ENCODE results near the gene PRIM2. TPM values are rescaled to one million over a fixed set of nuclear protein-coding genes. Genes with fewer than 3 reads are reported as not detected.
"Not testable (repeated sequence)": the region's sequence is repeated elsewhere in the genome, so short reads cannot be mapped to it uniquely, and the experiment has no call there.

The PRIM2 gene
- polyA plus RNA-seq, 1 donor (not counting 4 experiments of a cell fraction or from before 2014, with no cell fraction given) = 12.8 TPM

GRCh38 chr6:57310817-57311157 is 6.6 kb upstream of the PRIM2 start:
- DNase-seq (ENCODE audit: low read depth, low spot score) (no peak), FAIRE-seq (no peak)
- H3K9me1 ChIP-seq (ENCODE audit: control insufficient read depth, extremely low read depth, insufficient read depth, low read length) = no peaks in the 10 kb centered on the region
- H3K4me3 ChIP-seq (ENCODE audit: control insufficient read depth in 2 of 3, extremely low read depth in 1 of 3, insufficient read depth in 2 of 3, low read depth in 1 of 3, low read length in 3 of 3) = no peak overlapping the region
- H3K9me3 ChIP-seq (ENCODE audit: control insufficient read depth, low read depth, low read length) = no peaks in the 10 kb centered on the region
- no peaks in the 10 kb centered on the region for H3K27me3 ChIP-seq (ENCODE audit: control insufficient read depth, extremely low read depth, insufficient read depth, low read length)
- H3K27ac ChIP-seq (ENCODE audit: control insufficient read depth, insufficient read depth, low read length) = no peak overlapping the region
- no peaks in the 10 kb centered on the region for H4K20me1 ChIP-seq (ENCODE audit: control insufficient read depth, extremely low read depth, insufficient read depth, low read length)
- no peaks in the 10 kb centered on the region for H3K36me3 ChIP-seq (ENCODE audit: control insufficient read depth in 2 of 2, extremely low read depth in 1 of 2, insufficient read depth in 2 of 2, low read length in 2 of 2)
- no peak overlapping the region for H2AFZ ChIP-seq (ENCODE audit: control insufficient read depth, low read length)
- no peak overlapping the region for H3K4me2 ChIP-seq (ENCODE audit: control insufficient read depth, extremely low read depth, insufficient read depth, low read depth, low read length)
- H3K9ac ChIP-seq (ENCODE audit: control insufficient read depth, extremely low read depth, insufficient read depth, low read length) = no peak overlapping the region
- dilution Hi-C loops (cut with MboI; ENCODE audit: extremely low pct_ligation_motif_present, low sequenced_read_pairs) = no loop called here
- no peaks in the 10 kb centered on the region for H3K79me2 ChIP-seq (ENCODE audit: control insufficient read depth, insufficient read depth, low read length)
- peaks cover 18% of the 10 kb centered on the region for H3K4me1 ChIP-seq (ENCODE audit: control insufficient read depth, extremely low read depth, insufficient read depth, low read length)
- TF ChIP-seq, protein P1, sequence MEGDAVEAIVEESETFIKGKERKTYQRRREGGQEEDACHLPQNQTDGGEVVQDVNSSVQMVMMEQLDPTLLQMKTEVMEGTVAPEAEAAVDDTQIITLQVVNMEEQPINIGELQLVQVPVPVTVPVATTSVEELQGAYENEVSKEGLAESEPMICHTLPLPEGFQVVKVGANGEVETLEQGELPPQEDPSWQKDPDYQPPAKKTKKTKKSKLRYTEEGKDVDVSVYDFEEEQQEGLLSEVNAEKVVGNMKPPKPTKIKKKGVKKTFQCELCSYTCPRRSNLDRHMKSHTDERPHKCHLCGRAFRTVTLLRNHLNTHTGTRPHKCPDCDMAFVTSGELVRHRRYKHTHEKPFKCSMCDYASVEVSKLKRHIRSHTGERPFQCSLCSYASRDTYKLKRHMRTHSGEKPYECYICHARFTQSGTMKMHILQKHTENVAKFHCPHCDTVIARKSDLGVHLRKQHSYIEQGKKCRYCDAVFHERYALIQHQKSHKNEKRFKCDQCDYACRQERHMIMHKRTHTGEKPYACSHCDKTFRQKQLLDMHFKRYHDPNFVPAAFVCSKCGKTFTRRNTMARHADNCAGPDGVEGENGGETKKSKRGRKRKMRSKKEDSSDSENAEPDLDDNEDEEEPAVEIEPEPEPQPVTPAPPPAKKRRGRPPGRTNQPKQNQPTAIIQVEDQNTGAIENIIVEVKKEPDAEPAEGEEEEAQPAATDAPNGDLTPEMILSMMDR (optimal IDR thresholded peaks at IDR 0.05 in 1 of 3, IDR thresholded peaks at IDR 0.05 in 1 of 3, conservative IDR thresholded peaks at IDR 0.05 in 1 of 3; ENCODE audit: extremely low read depth in 1 of 3, insufficient read depth in 2 of 3, low read length in 3 of 3) = no peak
- no peak for TF ChIP-seq EZH2 (IDR thresholded peaks at IDR 0.05; ENCODE audit: low read length)

DNA sequence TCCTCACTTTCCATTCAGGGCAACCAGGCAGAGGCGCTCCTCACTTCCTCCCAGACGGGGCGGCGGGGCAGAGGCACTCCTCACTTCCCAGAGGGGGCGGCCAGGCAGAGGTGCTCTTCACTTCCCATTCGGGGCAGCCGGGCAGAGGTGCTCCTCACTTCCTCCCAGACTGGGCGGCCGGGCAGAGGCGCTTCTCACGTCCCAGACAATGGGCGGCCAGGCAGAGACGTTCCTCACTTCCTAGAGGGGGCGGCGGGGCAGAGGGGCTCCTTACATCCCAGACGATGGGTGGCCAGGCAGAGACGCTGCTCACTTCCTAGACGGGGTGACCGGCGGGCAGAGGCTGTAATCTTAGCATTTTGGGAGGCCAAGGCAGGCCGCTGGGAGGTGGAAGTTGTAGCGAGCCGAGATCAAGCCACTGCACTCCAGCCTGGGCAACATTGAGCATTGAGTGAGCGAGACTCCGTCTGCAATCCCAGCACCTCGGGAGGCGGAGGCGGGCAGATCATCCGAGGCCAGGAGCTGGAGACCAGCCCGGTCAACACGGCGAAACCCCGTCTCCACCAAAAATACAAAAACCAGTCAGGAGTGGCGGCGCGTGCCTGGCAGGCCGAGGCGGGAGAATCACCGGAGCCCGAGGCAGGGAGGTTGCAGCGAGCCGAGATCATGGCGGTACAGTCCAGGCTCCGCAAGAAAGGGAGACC is 6.0 kb upstream of the PRIM2 start:
- not testable (repeated sequence) for H3K4me2 ChIP-seq (ENCODE audit: control insufficient read depth, extremely low read depth, insufficient read depth, low read depth, low read length)

GRCh38 chr6:57312004-57312345 is 5.5 kb upstream of the PRIM2 start:
- Histone ChIP-seq H2AFZ (ENCODE audit: control insufficient read depth, low read length) (no peak overlapping the region), H3K9ac (ENCODE audit: control insufficient read depth, extremely low read depth, insufficient read depth, low read length) (no peak overlapping the region), H3K27me3 (ENCODE audit: control insufficient read depth, extremely low read depth, insufficient read depth, low read length) (no peaks in the 10 kb centered on the region), H3K79me2 (ENCODE audit: control insufficient read depth, insufficient read depth, low read length) (no peaks in the 10 kb centered on the region), H4K20me1 (ENCODE audit: control insufficient read depth, extremely low read depth, insufficient read depth, low read length) (no peaks in the 10 kb centered on the region), H3K9me3 (ENCODE audit: control insufficient read depth, low read depth, low read length) (no peaks in the 10 kb centered on the region), H3K9me1 (ENCODE audit: control insufficient read depth, extremely low read depth, insufficient read depth, low read length) (no peaks in the 10 kb centered on the region), H3K4me3 (ENCODE audit: control insufficient read depth in 2 of 3, extremely low read depth in 1 of 3, insufficient read depth in 2 of 3, low read depth in 1 of 3, low read length in 3 of 3) (no peak overlapping the region), H3K4me1 (ENCODE audit: control insufficient read depth, extremely low read depth, insufficient read depth, low read length) (peaks cover 18% of the 10 kb centered on the region), H3K36me3 (ENCODE audit: control insufficient read depth in 2 of 2, extremely low read depth in 1 of 2, insufficient read depth in 2 of 2, low read length in 2 of 2) (no peaks in the 10 kb centered on the region), H3K4me2 (ENCODE audit: control insufficient read depth, extremely low read depth, insufficient read depth, low read depth, low read length) (no peak overlapping the region), H3K27ac (ENCODE audit: control insufficient read depth, insufficient read depth, low read length) (no peak overlapping the region)
- no peak for DNase-seq (ENCODE audit: low read depth, low spot score)
- no peak for FAIRE-seq
- no peak for TF ChIP-seq EZH2 (IDR thresholded peaks at IDR 0.05; ENCODE audit: low read length)
- TF ChIP-seq, protein P1 (optimal IDR thresholded peaks at IDR 0.05 in 1 of 3, IDR thresholded peaks at IDR 0.05 in 1 of 3, conservative IDR thresholded peaks at IDR 0.05 in 1 of 3; ENCODE audit: extremely low read depth in 1 of 3, insufficient read depth in 2 of 3, low read length in 3 of 3) = no peak
- dilution Hi-C loops (cut with MboI; ENCODE audit: extremely low pct_ligation_motif_present, low sequenced_read_pairs) = no loop called here

More for the DNA sequence above, 6.0 kb upstream of the PRIM2 start:
- H3K4me3 ChIP-seq (ENCODE audit: control insufficient read depth in 2 of 3, extremely low read depth in 1 of 3, insufficient read depth in 2 of 3, low read depth in 1 of 3, low read length in 3 of 3); H3K79me2 ChIP-seq (ENCODE audit: control insufficient read depth, insufficient read depth, low read length); H3K27me3 ChIP-seq (ENCODE audit: control insufficient read depth, extremely low read depth, insufficient read depth, low read length); H3K27ac ChIP-seq (ENCODE audit: control insufficient read depth, insufficient read depth, low read length); dilution Hi-C loops (cut with MboI; ENCODE audit: extremely low pct_ligation_motif_present, low sequenced_read_pairs); FAIRE-seq; DNase-seq (ENCODE audit: low read depth, low spot score); H3K36me3 ChIP-seq (ENCODE audit: control insufficient read depth in 2 of 2, extremely low read depth in 1 of 2, insufficient read depth in 2 of 2, low read length in 2 of 2); H2AFZ ChIP-seq (ENCODE audit: control insufficient read depth, low read length); H4K20me1 ChIP-seq (ENCODE audit: control insufficient read depth, extremely low read depth, insufficient read depth, low read length); H3K9ac ChIP-seq (ENCODE audit: control insufficient read depth, extremely low read depth, insufficient read depth, low read length); H3K9me1 ChIP-seq (ENCODE audit: control insufficient read depth, extremely low read depth, insufficient read depth, low read length); H3K9me3 ChIP-seq (ENCODE audit: control insufficient read depth, low read depth, low read length): not testable (repeated sequence)
- H3K4me1 ChIP-seq (ENCODE audit: control insufficient read depth, extremely low read depth, insufficient read depth, low read length) = peaks cover 18% of the 10 kb centered on the region

Data from keratinocyte (primary cell).